ENCODE measurements around the gene MSMO1.
"Not testable (repeated sequence)": the region's sequence is repeated elsewhere in the genome, so short reads cannot be mapped to it uniquely, and the experiment has no call there.

The MSMO1 gene

GRCh38 chr4:165327211-165328100, at the start of gene MSMO1:
MSMO1 (plus strand) TSS chr4:165327669; CDS start chr4:165333371, 5,702 bp downstream.
- DNase-seq, result peak; percentile 98

- DNase-seq, result not testable (repeated sequence)
Observed at GRCh38 chr4:165279531-165279930, 47.9 kb upstream of the MSMO1 start.

GRCh38 chr4:165284697-165285096, 42.8 kb upstream of the MSMO1 start:
- not testable (repeated sequence) for DNase-seq

- not testable (repeated sequence) for DNase-seq
Observed at GRCh38 chr4:165286619-165287340, 40.7 kb upstream of the MSMO1 start.

- no peak for DNase-seq
Observed at GRCh38 chr4:165288226-165288625, 39.2 kb upstream of the MSMO1 start.

- no peak for DNase-seq
Observed at GRCh38 chr4:165288639-165289422, 38.6 kb upstream of the MSMO1 start.

GRCh38 chr4:165289423-165289785, 38.1 kb upstream of the MSMO1 start:
- DNase-seq, result no peak

GRCh38 chr4:165293061-165293460, 34.4 kb upstream of the MSMO1 start:
- DNase-seq, result no peak

- DNase-seq, result no peak
Observed at GRCh38 chr4:165293927-165294649, 33.4 kb upstream of the MSMO1 start.

- DNase-seq, result no peak
Observed at GRCh38 chr4:165294907-165295306, 32.6 kb upstream of the MSMO1 start.

GRCh38 chr4:165297626-165298025, 29.8 kb upstream of the MSMO1 start:
- DNase-seq, result no peak

- DNase-seq, result no peak
Observed at GRCh38 chr4:165299399-165300060, 27.9 kb upstream of the MSMO1 start.

GRCh38 chr4:165301833-165302232, 25.6 kb upstream of the MSMO1 start:
- peak; percentile 1 for DNase-seq

- DNase-seq, result no peak
Observed at GRCh38 chr4:165302658-165303057, 24.8 kb upstream of the MSMO1 start.

- no peak for DNase-seq
Observed at GRCh38 chr4:165308166-165308565, 19.3 kb upstream of the MSMO1 start.

- DNase-seq, result no peak
Observed at GRCh38 chr4:165308606-165309005, 18.9 kb upstream of the MSMO1 start.

GRCh38 chr4:165309456-165309855, 18.0 kb upstream of the MSMO1 start:
- no peak for DNase-seq

GRCh38 chr4:165312506-165312905, 15.0 kb upstream of the MSMO1 start:
- no peak for DNase-seq

GRCh38 chr4:165319030-165319429, 8.4 kb upstream of the MSMO1 start:
- DNase-seq, result no peak

- DNase-seq, result no peak
Observed at GRCh38 chr4:165319509-165319908, 8.0 kb upstream of the MSMO1 start.

- DNase-seq, result no peak
Observed at GRCh38 chr4:165324236-165324917, 3.1 kb upstream of the MSMO1 start.

Measured in GDM1 (cell line).